Activated naive CD4-positive, alpha-beta T cell treated with anti-CD3 and anti-CD28 coated beads for 36 hours (primary cell): Measurements from ENCODE around the gene SNX17. TPM values are rescaled to one million over a fixed set of nuclear protein-coding genes. Genes with fewer than 3 reads are reported as not detected.

ENCODE experiments used
- CTCF ChIA-PET: fragments of 350-600 bp; sonication (Branson Sonifier 250); formaldehyde crosslinking; loops from one replicate; lab custom pipeline; 2021; ENCODE audit warnings: antibody characterized with exemption; lab: Charles Lee
- DNase-seq: peaks from one replicate; pipeline ENCODE4 v3.0.0-alpha.2; 2020
- H3K27ac Mint-ChIP-seq: one replicate; pipeline ENCODE4 v1.8.0; 2021; ENCODE audit warnings: mild to moderate bottlenecking, mixed read lengths
- H3K27me3 Mint-ChIP-seq: one replicate; pipeline ENCODE4 v1.8.0; 2021; ENCODE audit warnings: low read depth, mixed read lengths
- H3K36me3 Mint-ChIP-seq: one replicate; pipeline ENCODE4 v1.8.0; 2021; ENCODE audit warnings: low read depth, mixed read lengths
- H3K4me1 Mint-ChIP-seq: one replicate; pipeline ENCODE4 v1.8.0; 2021; ENCODE audit warnings: low read depth, mixed read lengths
- H3K4me3 Mint-ChIP-seq: one replicate; pipeline ENCODE4 v1.8.0; 2021; ENCODE audit warnings: mild to moderate bottlenecking, moderate library complexity, mixed read lengths
- H3K9me3 Mint-ChIP-seq: one replicate; pipeline ENCODE4 v1.8.0; 2021; ENCODE audit warnings: mixed read lengths
- intact Hi-C: fragments of 100-400 bp; cut with micrococcal nuclease; formaldehyde crosslinking; loops from one replicate; pipeline ENCODE4 v1.15.1; 2023
- total RNA-seq, 2 experiments: library from RNA; stranded (reverse); gene quantifications; one replicate each; pipeline ENCODE4 v1.2.3, GENCODE V29; 2021

The SNX17 gene, protein sequence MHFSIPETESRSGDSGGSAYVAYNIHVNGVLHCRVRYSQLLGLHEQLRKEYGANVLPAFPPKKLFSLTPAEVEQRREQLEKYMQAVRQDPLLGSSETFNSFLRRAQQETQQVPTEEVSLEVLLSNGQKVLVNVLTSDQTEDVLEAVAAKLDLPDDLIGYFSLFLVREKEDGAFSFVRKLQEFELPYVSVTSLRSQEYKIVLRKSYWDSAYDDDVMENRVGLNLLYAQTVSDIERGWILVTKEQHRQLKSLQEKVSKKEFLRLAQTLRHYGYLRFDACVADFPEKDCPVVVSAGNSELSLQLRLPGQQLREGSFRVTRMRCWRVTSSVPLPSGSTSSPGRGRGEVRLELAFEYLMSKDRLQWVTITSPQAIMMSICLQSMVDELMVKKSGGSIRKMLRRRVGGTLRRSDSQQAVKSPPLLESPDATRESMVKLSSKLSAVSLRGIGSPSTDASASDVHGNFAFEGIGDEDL
- 10 to 100 TPM; 68.5 to 75.5 TPM for total RNA-seq

DNA sequence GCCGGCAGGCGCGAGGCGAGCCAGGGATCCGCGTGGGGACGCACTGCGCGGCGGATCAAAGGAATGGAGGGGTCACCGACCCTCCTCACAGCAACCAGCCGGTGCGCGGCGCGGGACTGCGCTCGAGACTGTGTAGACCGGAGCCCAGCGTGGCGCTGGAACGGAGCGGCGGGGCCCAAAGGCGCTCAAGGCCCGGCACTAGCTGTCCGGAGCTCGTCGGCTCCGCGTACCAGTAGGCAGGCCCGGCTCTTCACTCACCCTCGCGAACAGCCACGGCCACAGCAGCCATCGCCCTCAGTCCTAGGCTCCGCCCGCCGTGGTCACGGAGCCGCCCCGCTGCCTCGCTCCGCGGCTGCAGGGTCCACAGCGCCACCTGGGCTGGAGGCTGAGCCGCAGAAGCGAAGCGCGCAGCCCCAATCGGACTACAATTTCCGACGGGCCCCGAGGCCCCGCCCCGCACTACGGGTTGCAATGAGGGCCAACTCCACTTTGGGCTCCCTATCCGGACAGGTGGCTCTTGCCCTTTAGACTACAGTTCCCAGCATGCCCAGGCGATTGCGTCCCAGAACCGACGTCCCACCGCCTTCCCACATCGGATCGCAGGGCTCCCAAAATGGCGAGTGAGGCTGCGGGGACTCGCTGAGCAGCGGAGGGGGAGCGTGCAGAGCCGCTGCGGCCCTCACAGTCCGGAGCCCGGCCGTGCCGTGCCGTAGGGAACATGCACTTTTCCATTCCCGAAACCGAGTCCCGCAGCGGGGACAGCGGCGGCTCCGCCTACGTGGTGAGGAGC lies at the start of gene SNX17, which contains the start of gene EIF2B4:
TSS of gene SNX17 (plus strand) at position 591 of the 790 bp plus-strand sequence. CDS start at position 719, 128 bp downstream.
TSS of gene EIF2B4 (minus strand) at position 313 of the 790 bp plus-strand sequence. CDS start at position 289, 24 bp downstream.
- Mint-ChIP-seq H3K4me1 (peaks cover 30% of the 10 kb centered on the region), H3K9me3 (no peaks in the 10 kb centered on the region), H3K27me3 (no peaks in the 10 kb centered on the region), H3K27ac (peak within 1 kb of the TSS; percentile 95), H3K36me3 (peaks cover 26% of the 10 kb centered on the region), H3K4me3 (peak within 1 kb of the TSS; percentile 83)
- intact Hi-C loops: loop anchor here (1.0 to 5.0 kb wide), 15 partner anchors 10 to 320 kb away; partner anchors contain the start of genes ATRAID, CAD, CCDC121 and GPN1
- CTCF ChIA-PET: interaction anchor here (0.6 to 4.0 kb wide), 14 partner anchors 9 to 314 kb away, joined by 3 to 22 read pairs (median 4); partner anchors contain the start of gene GTF3C2
- peak; percentile 100 for DNase-seq

DNA sequence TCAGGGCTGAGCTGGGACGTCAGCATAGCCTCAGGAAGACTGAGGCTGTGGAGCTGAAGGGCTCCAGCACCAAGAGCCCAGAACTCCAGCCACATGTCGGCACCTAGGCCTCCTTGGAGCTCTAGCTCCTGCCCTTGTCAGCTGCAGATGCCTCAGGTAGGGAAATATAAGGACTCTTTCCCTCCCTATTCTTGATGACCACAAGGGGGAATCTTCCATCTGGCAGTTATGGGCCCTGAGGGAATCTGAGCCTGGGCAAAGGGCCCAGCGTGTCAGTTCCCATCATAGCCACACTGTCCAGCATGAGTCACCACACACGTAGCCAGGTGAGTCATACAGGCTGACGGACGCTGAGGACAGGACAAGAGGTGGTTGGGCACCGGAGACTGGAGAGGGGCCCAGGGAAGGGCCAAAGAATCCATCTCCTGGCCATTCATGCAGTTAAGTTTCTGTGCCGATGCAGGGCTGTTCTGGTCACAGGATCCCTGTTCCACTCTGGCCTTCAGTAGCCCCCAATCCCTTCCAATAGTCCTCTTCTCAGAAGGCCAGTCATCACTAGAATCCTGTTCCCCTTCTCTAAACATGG lies 49.4 kb upstream of the SNX17 start:
- intact Hi-C loops: no loop called here
- Mint-ChIP-seq H3K27me3 (no peaks in the 10 kb centered on the region), H3K4me1 (peaks cover 14% of the 10 kb centered on the region), H3K36me3 (peaks cover 11% of the 10 kb centered on the region), H3K9me3 (no peaks in the 10 kb centered on the region), H3K4me3 (no peak overlapping the region), H3K27ac (no peak overlapping the region)
- CTCF ChIA-PET: interaction anchor here (0.6 to 1.2 kb wide), 2 partner anchors 18 to 175 kb away, joined by 4 to 7 read pairs; no protein-coding TSS in a partner anchor
- DNase-seq: no peak

DNA sequence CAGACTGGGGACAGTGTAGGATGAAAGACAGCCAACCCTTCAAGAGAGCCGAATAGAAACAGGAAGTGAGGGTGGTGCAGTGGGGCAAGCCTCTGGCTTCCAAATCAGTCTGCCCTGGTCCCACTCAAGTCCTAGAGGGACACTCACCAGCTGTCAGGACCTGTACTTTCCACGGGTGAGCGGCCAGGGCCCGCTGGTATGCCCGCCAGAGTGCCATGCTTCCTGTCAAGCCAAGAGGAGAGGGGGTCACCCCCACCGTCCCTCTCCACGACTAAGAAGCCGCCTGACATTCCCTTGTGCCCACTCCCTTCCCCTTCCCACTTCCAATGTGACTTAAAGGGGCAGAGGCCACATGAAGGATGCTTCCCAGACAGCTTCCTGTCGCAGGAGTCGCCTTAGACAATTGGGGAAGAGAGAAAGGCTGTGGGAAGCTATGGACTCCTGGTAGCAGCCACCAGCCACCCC lies 48.1 kb upstream of the SNX17 start:
- no peak for DNase-seq
- H3K36me3 Mint-ChIP-seq: peaks cover 19% of the 10 kb centered on the region
- H3K4me3 Mint-ChIP-seq: peak overlapping the region; percentile 84
- CTCF ChIA-PET: interaction anchor here (0.6 to 2.3 kb wide), 5 partner anchors 19 to 360 kb away, joined by 3 to 13 read pairs (median 4); no protein-coding TSS in a partner anchor
- peak overlapping the region; percentile 85 for H3K27ac Mint-ChIP-seq
- no peaks in the 10 kb centered on the region for H3K9me3 Mint-ChIP-seq
- intact Hi-C loops: loop anchor here (1.0 to 2.0 kb wide), 3 partner anchors 106 to 361 kb away; partner anchors contain the start of genes IFT172 and NRBP1
- peaks cover 14% of the 10 kb centered on the region for H3K4me1 Mint-ChIP-seq
- H3K27me3 Mint-ChIP-seq: no peaks in the 10 kb centered on the region

DNA sequence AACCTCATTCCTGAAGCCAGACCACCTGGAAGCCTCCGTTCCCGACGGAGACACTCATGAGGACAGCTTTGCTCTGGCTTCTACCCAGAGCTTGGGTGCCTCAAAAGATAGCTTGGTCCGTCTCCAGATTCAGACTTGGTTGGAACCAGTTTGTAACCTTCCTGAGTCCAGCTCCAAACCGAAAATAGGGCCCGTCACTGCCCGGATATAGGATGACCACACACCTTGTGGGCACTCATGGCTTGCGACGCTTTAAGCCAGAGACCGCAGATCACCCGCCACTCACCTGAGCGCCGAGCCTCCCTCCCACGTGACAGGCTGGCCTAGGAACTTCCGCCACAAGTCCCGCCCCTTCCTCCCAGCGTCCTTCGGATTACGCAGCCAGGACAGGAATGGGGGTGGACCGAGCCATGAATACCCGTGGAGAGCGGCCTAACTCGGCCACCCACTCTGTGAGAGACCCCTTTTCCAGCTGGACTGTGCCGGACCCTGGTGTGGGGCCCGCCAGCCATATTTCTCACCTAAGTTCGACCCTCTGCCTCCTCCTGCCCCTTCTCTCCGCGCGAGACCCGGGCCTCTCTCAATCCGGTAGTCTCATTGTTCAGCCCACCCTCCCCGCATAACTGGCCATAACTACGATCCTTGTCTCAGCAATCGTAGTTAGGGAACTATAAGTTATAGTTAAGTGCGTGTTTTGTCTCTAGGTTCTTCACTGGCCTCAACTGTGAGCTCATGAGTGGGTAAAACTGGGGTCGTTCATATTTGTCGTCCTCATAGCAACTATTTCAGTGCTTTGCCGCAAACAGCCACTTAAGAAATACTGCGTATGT lies 47.4 kb upstream of the SNX17 start, which contains the start of gene MPV17:
TSS of gene MPV17 (minus strand) at position 332 of the 830 bp plus-strand sequence. CDS start 580 bp downstream, outside the sequence.
- CTCF ChIA-PET: interaction anchor here (0.6 to 2.3 kb wide), 6 partner anchors 12 to 359 kb away, joined by 3 to 13 read pairs (median 4); no protein-coding TSS in a partner anchor
- H3K4me1 Mint-ChIP-seq: peaks cover 14% of the 10 kb centered on the region
- intact Hi-C loops: loop anchor here (1.0 to 2.0 kb wide), 6 partner anchors 33 to 360 kb away; partner anchors contain the start of genes EIF2B4, GTF3C2, IFT172 and NRBP1
- peak within 1 kb of the TSS; percentile 84 for H3K4me3 Mint-ChIP-seq
- peaks cover 20% of the 10 kb centered on the region for H3K36me3 Mint-ChIP-seq
- no peaks in the 10 kb centered on the region for H3K9me3 Mint-ChIP-seq
- peak; percentile 95 for DNase-seq
- H3K27me3 Mint-ChIP-seq: no peaks in the 10 kb centered on the region
- H3K27ac Mint-ChIP-seq: peak within 1 kb of the TSS; percentile 85

DNA sequence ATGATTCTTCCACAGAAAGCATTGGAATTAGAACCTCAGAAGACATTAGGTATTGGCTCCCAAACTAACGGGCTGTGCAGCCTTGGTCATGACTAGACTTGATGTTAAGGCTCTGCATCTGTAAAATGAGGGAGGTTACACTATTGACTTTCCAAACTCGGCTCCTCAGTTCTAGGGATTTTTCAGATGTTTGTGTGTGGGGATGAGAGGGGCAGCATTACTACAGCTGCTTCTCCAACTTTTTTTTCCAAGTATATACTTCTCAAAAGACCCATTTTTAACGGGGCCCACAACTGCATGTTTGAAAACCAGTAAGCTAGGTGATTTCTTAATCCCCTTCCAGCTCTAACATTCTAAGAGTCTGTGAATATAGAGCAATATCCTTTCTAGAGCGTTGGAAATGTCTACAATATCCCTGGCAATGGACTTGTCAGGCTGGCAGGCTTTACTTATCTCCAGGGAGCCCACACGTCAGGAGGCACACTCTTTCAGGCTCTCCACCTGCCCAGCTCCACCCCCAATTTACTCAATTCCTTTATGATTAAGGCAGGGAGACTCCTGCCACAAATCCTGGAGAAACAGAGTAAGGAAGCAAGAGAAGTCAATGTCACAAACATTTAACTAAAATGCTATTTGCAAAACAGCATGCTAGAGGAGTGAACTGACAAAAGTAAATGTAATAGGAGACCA lies 46.7 kb upstream of the SNX17 start:
- CTCF ChIA-PET: interaction anchor here (0.6 to 2.3 kb wide), 5 partner anchors 11 to 107 kb away, joined by 3 to 13 read pairs (median 3); no protein-coding TSS in a partner anchor
- Mint-ChIP-seq H3K9me3 (no peaks in the 10 kb centered on the region), H3K27me3 (no peaks in the 10 kb centered on the region), H3K36me3 (peaks cover 25% of the 10 kb centered on the region), H3K4me3 (peak overlapping the region; percentile 84), H3K27ac (peak overlapping the region; percentile 85), H3K4me1 (peaks cover 14% of the 10 kb centered on the region)
- no peak for DNase-seq
- intact Hi-C loops: loop anchor here (1.0 to 2.0 kb wide), 4 partner anchors 33 to 340 kb away; partner anchors contain the start of genes EIF2B4, GTF3C2, NRBP1 and SLC4A1AP

DNA sequence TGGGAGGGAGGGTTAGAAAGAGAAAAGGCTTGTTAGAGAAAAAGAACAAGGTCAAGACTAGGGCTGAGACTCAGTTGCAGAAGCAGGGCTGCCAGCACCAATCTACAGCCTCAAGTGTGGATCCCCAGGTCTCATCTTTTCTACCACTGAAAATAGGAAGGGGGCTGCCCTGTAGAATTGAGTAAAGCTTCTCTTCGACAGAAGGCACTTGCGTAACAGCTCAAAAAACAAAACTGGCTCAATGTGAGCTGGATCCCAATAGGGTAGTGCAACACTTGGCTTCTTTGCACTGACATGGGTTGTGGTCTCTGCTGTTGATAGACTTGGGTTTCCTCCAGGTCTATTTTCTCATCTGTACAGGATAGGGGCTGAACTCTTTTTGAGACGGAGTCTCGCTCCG lies 45.7 kb upstream of the SNX17 start:
- CTCF ChIA-PET: interaction anchor here (1.2 kb wide), 1 partner anchor 37 kb away, joined by 3 read pairs; no protein-coding TSS in a partner anchor
- Mint-ChIP-seq H3K27me3 (no peaks in the 10 kb centered on the region), H3K27ac (peak overlapping the region; percentile 22), H3K9me3 (no peaks in the 10 kb centered on the region), H3K4me3 (peak overlapping the region; percentile 46), H3K4me1 (peaks cover 14% of the 10 kb centered on the region), H3K36me3 (peaks cover 28% of the 10 kb centered on the region)
- intact Hi-C loops: no loop called here
- no peak for DNase-seq

DNA sequence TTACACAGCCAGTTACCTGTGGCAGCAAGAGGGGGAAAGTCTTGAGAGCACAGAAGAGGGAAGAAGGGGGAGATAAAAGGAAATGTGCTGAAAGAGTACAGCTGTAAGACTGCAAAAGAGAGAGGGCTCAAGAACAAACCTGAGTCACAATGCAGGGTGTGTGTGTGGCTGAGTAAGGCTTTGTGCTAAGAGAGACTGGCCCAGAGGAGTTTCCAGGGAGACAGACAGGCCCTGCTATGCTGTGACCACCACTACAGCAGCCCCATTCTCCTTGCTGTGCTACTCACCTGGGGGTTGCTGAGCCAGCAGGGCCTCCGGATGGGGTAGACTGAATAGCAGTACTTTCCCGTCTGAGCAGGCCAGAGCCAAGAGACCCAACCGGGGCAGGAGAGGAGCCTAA lies 35.1 kb upstream of the SNX17 start:
- Mint-ChIP-seq H3K9me3 (no peaks in the 10 kb centered on the region), H3K36me3 (peaks cover 31% of the 10 kb centered on the region), H3K27ac (no peak overlapping the region), H3K4me3 (no peak overlapping the region), H3K4me1 (no peaks in the 10 kb centered on the region), H3K27me3 (no peaks in the 10 kb centered on the region)
- CTCF ChIA-PET: no interaction called here
- intact Hi-C loops: no loop called here
- DNase-seq: no peak

DNA sequence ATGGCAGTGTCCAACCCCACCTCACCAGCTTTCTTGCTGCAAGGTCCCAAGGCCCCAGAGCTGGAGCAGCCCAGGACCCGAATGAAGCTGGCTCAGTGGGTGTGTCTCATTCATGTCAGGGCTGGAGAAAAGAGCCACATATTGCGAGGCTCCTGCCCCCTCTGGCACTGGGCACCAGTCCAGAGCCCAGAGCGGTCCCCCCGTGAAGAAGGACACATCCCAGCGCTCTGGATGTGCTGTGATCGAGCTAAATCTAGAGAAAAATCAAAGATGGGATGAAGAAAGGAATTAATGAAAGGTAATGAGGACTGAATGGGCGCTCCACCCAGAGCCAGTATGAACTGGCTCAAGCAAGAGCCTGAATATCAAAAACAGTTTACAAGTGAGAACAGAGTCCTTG lies 34.2 kb upstream of the SNX17 start:
- H3K36me3 Mint-ChIP-seq: peaks cover 37% of the 10 kb centered on the region
- no peaks in the 10 kb centered on the region for H3K27me3 Mint-ChIP-seq
- intact Hi-C loops: no loop called here
- H3K4me3 Mint-ChIP-seq: no peak overlapping the region
- H3K4me1 Mint-ChIP-seq: no peaks in the 10 kb centered on the region
- DNase-seq: no peak
- CTCF ChIA-PET: interaction anchor here (0.5 to 1.7 kb wide), 2 partner anchors 33 to 324 kb away, joined by 3 to 5 read pairs; no protein-coding TSS in a partner anchor
- no peak overlapping the region for H3K27ac Mint-ChIP-seq
- H3K9me3 Mint-ChIP-seq: no peaks in the 10 kb centered on the region

DNA sequence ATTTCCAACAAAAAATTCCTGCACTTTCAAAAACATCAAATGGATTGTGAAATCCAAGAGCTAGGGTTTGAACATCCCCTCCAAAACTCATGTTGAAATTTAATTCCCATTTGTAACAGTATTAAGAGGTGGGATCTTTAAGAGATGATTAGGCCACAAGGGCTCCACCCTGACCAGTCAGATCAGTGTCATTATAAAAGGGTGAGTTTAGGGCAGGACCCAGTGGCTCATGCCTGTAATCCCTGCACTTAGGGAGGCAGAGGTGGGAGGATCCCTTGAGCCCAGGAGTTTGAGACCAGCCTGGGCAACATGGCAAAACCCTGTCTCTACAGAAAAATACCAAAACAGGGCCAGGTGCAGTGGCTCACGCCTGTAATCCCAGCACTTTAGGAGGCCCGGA lies 22.8 kb upstream of the SNX17 start:
- Mint-ChIP-seq H3K27ac (no peak overlapping the region), H3K36me3 (peaks cover 14% of the 10 kb centered on the region), H3K27me3 (no peaks in the 10 kb centered on the region), H3K9me3 (no peaks in the 10 kb centered on the region), H3K4me1 (peaks cover 33% of the 10 kb centered on the region), H3K4me3 (no peak overlapping the region)
- CTCF ChIA-PET: interaction anchor here (1.9 kb wide), 1 partner anchor 22 kb away, joined by 7 read pairs; no protein-coding TSS in a partner anchor
- DNase-seq: no peak
- intact Hi-C loops: no loop called here

DNA sequence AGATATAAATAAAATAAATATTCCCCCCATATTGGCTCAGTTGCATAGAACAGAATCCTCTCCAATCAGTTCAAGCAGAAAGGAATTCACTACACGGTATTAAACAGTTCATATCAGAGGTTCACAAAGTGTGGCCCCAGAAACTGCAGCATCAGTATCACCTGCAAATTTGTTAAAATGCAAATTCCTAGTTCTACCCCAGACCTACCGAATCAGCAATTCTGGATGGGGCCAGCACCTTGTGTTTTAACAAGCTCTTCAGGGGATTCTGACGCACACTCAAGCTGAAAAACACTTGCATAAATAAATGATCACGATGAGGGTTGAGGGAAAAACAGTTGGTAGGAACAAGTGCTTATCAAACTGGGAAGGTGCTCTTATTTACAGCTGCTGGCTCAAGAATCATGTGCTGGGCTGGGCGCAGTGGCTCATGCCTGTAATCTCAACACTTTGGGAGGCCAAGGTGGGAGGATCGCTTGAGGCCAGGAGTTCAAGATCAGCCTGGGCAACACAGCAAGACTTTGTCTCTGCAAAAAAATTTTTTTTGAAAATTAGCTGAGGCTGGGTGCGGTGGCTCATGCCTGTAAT lies 20.2 kb upstream of the SNX17 start:
- Mint-ChIP-seq H3K27me3 (no peaks in the 10 kb centered on the region), H3K4me3 (no peak overlapping the region), H3K4me1 (peaks cover 51% of the 10 kb centered on the region), H3K27ac (no peak overlapping the region), H3K36me3 (peaks cover 5% of the 10 kb centered on the region), H3K9me3 (no peaks in the 10 kb centered on the region)
- CTCF ChIA-PET: interaction anchor here (0.8 kb wide), 1 partner anchor 88 kb away, joined by 3 read pairs; no protein-coding TSS in a partner anchor
- intact Hi-C loops: no loop called here
- no peak for DNase-seq
